Caco-2 (cell line): ENCODE data around the gene ADGRB3. TPM values are rescaled to one million over a fixed set of nuclear protein-coding genes. Genes with fewer than 3 reads are reported as not detected.
"Not testable (repeated sequence)": the region's sequence is repeated elsewhere in the genome, so short reads cannot be mapped to it uniquely, and the experiment has no call there.

Source experiments
- BruUV-seq: library from RNA; stranded (reverse); fragments of 400-500 nt; replicated peaks from 2 replicates; lab custom pipeline; 2021; lab: Mats Ljungman, UMichigan
- CTCF ChIA-PET: fragments of 300-600 bp; sonication (Branson Sonifier 250); formaldehyde crosslinking; loops from one replicate; lab custom pipeline; 2022; ENCODE audit warnings: antibody characterized with exemption; lab: Charles Lee
- POLR2A ChIA-PET: fragments of 300-600 bp; sonication (Branson Sonifier 250); formaldehyde crosslinking; loops from one replicate; lab custom pipeline; 2022; ENCODE audit warnings: antibody characterized with exemption; lab: Charles Lee
- DNase-seq, 2 experiments: peaks; one replicate each; pipeline versions ENCODE4 v3.0.0 to v3.0.0-alpha.2; 2020 to 2022
- H3K27me3 ChIP-seq: replicated peaks from 2 replicates; pipeline ENCODE4 v1.6.0; 2011; ENCODE audit warnings: low read length; ENCODE audit not compliant: control insufficient read depth, insufficient read depth
- H3K36me3 ChIP-seq: 2 replicates; pipeline ENCODE4 v1.5.1; 2011; ENCODE audit warnings: low read length; ENCODE audit not compliant: control insufficient read depth, insufficient read depth
- H3K4me1 ChIP-seq: fragments of 250-450 bp; sonication (Bioruptor Pico); 2 replicates; pipeline ENCODE4 v1.5.1; 2020; ENCODE audit warnings: mild to moderate bottlenecking
- H3K4me3 ChIP-seq: 2 replicates; pipeline ENCODE4 v1.5.1; 2011; ENCODE audit warnings: low read depth, mild to moderate bottlenecking, control low read depth, low read length
- H3K9me3 ChIP-seq: fragments of 250-450 bp; sonication (Bioruptor Pico); 2 replicates; pipeline ENCODE4 v1.5.1; 2020; ENCODE audit warnings: mild to moderate bottlenecking, moderate library complexity
- H3K27ac Mint-ChIP-seq: one replicate; pipeline ENCODE4 v1.8.0; 2022; ENCODE audit warnings: mixed read lengths; ENCODE audit not compliant: unreplicated experiment
- H3K27me3 Mint-ChIP-seq: one replicate; pipeline ENCODE4 v1.8.0; 2022; ENCODE audit warnings: mixed read lengths; ENCODE audit not compliant: insufficient read depth, unreplicated experiment
- H3K36me3 Mint-ChIP-seq: one replicate; pipeline ENCODE4 v1.8.0; 2022; ENCODE audit warnings: mild to moderate bottlenecking, mixed read lengths; ENCODE audit not compliant: insufficient read depth, unreplicated experiment
- H3K4me1 Mint-ChIP-seq: one replicate; pipeline ENCODE4 v1.8.0; 2022; ENCODE audit warnings: low read depth, mixed read lengths; ENCODE audit not compliant: unreplicated experiment
- H3K4me3 Mint-ChIP-seq: one replicate; pipeline ENCODE4 v1.8.0; 2022; ENCODE audit warnings: mild to moderate bottlenecking, moderate library complexity, mixed read lengths; ENCODE audit not compliant: unreplicated experiment
- H3K9me3 Mint-ChIP-seq: one replicate; pipeline ENCODE4 v1.8.0; 2022; ENCODE audit warnings: mixed read lengths; ENCODE audit not compliant: unreplicated experiment
- intact Hi-C: fragments of 100-400 bp; cut with micrococcal nuclease; formaldehyde crosslinking; loops from one replicate; pipeline ENCODE4 v1.10.0; 2022; ENCODE audit not compliant: unreplicated experiment
- total RNA-seq: library from RNA; stranded (reverse); gene quantifications from 2 replicates; pipeline ENCODE4 v1.2.3, GENCODE V29; 2022
- TF ChIP-seq, protein P1 (sequence below), 2 experiments: fragments of 200-600 bp in 1 of 2; IDR thresholded peaks; 1 replicate in 1 of 2; 2 replicates in 1 of 2; pipeline versions ENCODE4 v1.5.1 to v1.8.0; 2011 to 2022; ENCODE audit warnings: antibody characterized with exemption in 1 of 2, control low read depth in 1 of 2, inconsistent platforms in 1 of 2, low read depth in 1 of 2, low read length in 1 of 2, mild to moderate bottlenecking in 1 of 2, moderate library complexity in 1 of 2; ENCODE audit not compliant: insufficient read depth in 1 of 2, severe bottlenecking in 1 of 2, unreplicated experiment in 1 of 2

ADGRB3 gene
- total RNA-seq, 1 experiment from 2014 or later, result 0.18 TPM

DNA sequence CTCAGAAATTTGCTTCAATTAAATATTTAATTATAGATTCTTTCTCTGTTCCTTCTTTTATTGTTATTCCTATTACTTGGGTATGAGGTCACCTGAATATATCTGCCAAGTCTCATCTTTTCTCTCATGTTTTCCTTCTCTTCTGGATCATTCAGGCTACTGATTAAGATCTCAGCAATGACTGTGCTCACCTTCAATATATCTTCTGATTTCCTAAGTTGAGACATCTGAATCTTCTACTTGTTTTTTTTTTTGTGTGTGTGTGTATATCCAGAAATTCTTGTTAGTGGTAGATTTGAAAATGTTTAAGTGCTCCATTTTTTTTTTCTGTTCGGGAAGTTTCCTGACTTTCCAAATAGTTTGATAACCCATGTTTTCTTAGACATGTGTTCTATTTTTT is 108.0 kb downstream of the ADGRB3 start:
- Mint-ChIP-seq H3K9me3 (no peaks in the 10 kb centered on the region), H3K4me1 (no peaks in the 10 kb centered on the region), H3K4me3 (no peak overlapping the region), H3K36me3 (no peaks in the 10 kb centered on the region), H3K27me3 (no peaks in the 10 kb centered on the region), H3K27ac (no peak overlapping the region)
- Histone ChIP-seq H3K27me3 (no peaks in the 10 kb centered on the region), H3K4me1 (no peaks in the 10 kb centered on the region), H3K4me3 (no peak overlapping the region), H3K36me3 (no peaks in the 10 kb centered on the region), H3K9me3 (no peaks in the 10 kb centered on the region)
- no TSS peak for BruUV-seq
- ChIA-PET POLR2A (no interaction called here), CTCF (no interaction called here)
- intact Hi-C loops, result no loop called here
- TF ChIP-seq, protein P1, sequence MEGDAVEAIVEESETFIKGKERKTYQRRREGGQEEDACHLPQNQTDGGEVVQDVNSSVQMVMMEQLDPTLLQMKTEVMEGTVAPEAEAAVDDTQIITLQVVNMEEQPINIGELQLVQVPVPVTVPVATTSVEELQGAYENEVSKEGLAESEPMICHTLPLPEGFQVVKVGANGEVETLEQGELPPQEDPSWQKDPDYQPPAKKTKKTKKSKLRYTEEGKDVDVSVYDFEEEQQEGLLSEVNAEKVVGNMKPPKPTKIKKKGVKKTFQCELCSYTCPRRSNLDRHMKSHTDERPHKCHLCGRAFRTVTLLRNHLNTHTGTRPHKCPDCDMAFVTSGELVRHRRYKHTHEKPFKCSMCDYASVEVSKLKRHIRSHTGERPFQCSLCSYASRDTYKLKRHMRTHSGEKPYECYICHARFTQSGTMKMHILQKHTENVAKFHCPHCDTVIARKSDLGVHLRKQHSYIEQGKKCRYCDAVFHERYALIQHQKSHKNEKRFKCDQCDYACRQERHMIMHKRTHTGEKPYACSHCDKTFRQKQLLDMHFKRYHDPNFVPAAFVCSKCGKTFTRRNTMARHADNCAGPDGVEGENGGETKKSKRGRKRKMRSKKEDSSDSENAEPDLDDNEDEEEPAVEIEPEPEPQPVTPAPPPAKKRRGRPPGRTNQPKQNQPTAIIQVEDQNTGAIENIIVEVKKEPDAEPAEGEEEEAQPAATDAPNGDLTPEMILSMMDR (IDR thresholded peaks at IDR 0.05; ENCODE audit: insufficient read depth in 1 of 2, low read depth in 1 of 2, low read length in 1 of 2, severe bottlenecking in 1 of 2, unreplicated experiment in 1 of 2), result no peak
- DNase-seq, result no peak

DNA sequence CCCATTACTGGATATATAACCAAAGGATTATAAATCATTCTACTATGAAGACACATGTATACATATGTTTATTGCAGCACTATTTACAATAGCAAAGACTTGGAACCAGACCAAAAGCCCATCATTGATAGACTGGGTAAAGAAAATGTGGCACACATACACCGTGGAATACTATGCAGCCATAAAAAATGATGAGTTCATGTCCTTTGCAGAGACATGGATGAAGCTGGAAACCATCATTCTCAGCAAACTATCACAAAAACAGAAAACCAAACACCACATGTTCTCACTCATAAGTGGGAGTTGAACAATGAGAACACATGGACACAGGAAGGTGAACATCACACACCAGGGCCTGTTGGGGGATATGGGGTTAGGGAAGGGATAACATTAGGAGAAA is 109.3 kb downstream of the ADGRB3 start:
- H3K27me3 Mint-ChIP-seq, H3K36me3 ChIP-seq, H3K4me1 ChIP-seq, H3K27ac Mint-ChIP-seq, H3K9me3 Mint-ChIP-seq, POLR2A ChIA-PET, H3K4me3 Mint-ChIP-seq, H3K36me3 Mint-ChIP-seq, CTCF ChIA-PET, H3K4me3 ChIP-seq, BruUV-seq, H3K9me3 ChIP-seq, intact Hi-C loops, H3K27me3 ChIP-seq, DNase-seq, H3K4me1 Mint-ChIP-seq: not testable (repeated sequence)

DNA sequence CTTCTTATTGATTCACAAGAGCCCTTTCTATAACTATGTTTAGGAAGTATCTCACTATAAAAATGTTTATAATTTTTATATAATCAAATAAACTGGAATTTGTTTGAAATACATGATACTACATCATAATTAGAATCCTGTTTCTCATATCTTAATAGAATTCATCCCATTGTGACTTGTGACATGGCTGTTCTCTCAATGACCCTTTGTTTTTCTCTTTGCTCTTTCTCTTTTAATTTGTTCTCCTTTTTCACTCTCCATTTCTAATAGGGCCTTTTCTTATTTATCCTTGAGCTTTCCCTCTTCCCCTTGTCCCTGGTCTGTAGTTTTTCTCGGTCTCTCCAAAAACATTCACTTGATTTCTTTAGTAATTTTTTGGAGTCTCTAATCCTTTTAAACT is 111.3 kb downstream of the ADGRB3 start:
- Mint-ChIP-seq H3K4me1 (no peaks in the 10 kb centered on the region), H3K27ac (no peak overlapping the region), H3K4me3 (no peak overlapping the region), H3K27me3 (no peaks in the 10 kb centered on the region), H3K9me3 (no peaks in the 10 kb centered on the region), H3K36me3 (no peaks in the 10 kb centered on the region)
- H3K4me3 ChIP-seq, result no peak overlapping the region
- ChIA-PET CTCF (no interaction called here), POLR2A (no interaction called here)
- H3K27me3 ChIP-seq, result no peaks in the 10 kb centered on the region
- H3K4me1 ChIP-seq, result no peaks in the 10 kb centered on the region
- TF ChIP-seq, protein P1 (IDR thresholded peaks at IDR 0.05; ENCODE audit: insufficient read depth in 1 of 2, low read depth in 1 of 2, low read length in 1 of 2, severe bottlenecking in 1 of 2, unreplicated experiment in 1 of 2), result no peak
- H3K36me3 ChIP-seq, result no peaks in the 10 kb centered on the region
- H3K9me3 ChIP-seq, result no peaks in the 10 kb centered on the region
- intact Hi-C loops, result no loop called here
- no TSS peak for BruUV-seq
- DNase-seq, result no peak
